HUES64 (cell line): ENCODE data around the gene SPDYE5. TPM values are rescaled to one million over a fixed set of nuclear protein-coding genes. Genes with fewer than 3 reads are reported as not detected.
"Not testable (repeated sequence)": the region's sequence is repeated elsewhere in the genome, so short reads cannot be mapped to it uniquely, and the experiment has no call there.

Experiments
- H3K27ac ChIP-seq: 2 replicates; pipeline ENCODE4 v1.7.0; 2013; ENCODE audit warnings: low read depth, low read length, inconsistent platforms
- H3K27me3 ChIP-seq: 2 replicates; pipeline ENCODE4 v1.6.1; 2013; ENCODE audit warnings: mild to moderate bottlenecking, low read length; ENCODE audit not compliant: insufficient read depth
- H3K36me3 ChIP-seq: 2 replicates; pipeline ENCODE4 v1.6.1; 2013; ENCODE audit warnings: mild to moderate bottlenecking, low read length; ENCODE audit not compliant: insufficient read depth
- H3K4me1 ChIP-seq: 2 replicates; pipeline ENCODE4 v1.6.1; 2013; ENCODE audit warnings: mild to moderate bottlenecking, low read length, moderate library complexity; ENCODE audit not compliant: insufficient read depth
- H3K4me3 ChIP-seq: 2 replicates; pipeline ENCODE4 v1.5.1; 2013; ENCODE audit warnings: mild to moderate bottlenecking, low read length, moderate library complexity
- H3K9ac ChIP-seq: 2 replicates; pipeline ENCODE4 v1.6.1; 2013; ENCODE audit warnings: mild to moderate bottlenecking, low read depth, low read length
- H3K9me3 ChIP-seq: 2 replicates; pipeline ENCODE4 v1.6.1; 2013; ENCODE audit warnings: low read depth, low read length; ENCODE audit not compliant: insufficient read depth
- WGBS: fragments of 150-250, 120-280 bp; methylation state at CpG from one replicate; pipeline ENCODE4 v1.1.7; 2013; ENCODE audit warnings: missing lambda C conversion rate; 5-methylcytosine and 5-hydroxymethylcytosine counted together
- polyA plus RNA-seq, 2 experiments: library from polyadenylated mRNA; stranded (reverse); fragments of 50-300 nt; gene quantifications; one replicate each; pipeline ENCODE4 v1.2.3, GENCODE V29; 2013

Gene SPDYE5
- not detected for polyA plus RNA-seq (2013, experiment 1 of 2)
- polyA plus RNA-seq (2013, experiment 2 of 2): not detected

- WGBS: 74% methylated on average over 3 of the region's 6 CpGs
- not testable (repeated sequence) for H3K27ac ChIP-seq, H3K9me3 ChIP-seq, H3K36me3 ChIP-seq, H3K9ac ChIP-seq, H3K4me3 ChIP-seq, H3K27me3 ChIP-seq, H3K4me1 ChIP-seq
These were observed at the start of gene SPDYE5 for GRCh38 chr7:75492020-75492419. TSS of gene SPDYE5 (plus strand) at chr7:75492320. CDS start at chr7:75494048, 1,728 bp downstream.

GRCh38 chr7:75442465-75443111, 49.5 kb upstream of the SPDYE5 start:
- peak overlapping the region; percentile 70; the same call in 1 of the 2 replicates for H3K27ac ChIP-seq

GRCh38 chr7:75449946-75450345, 42.2 kb upstream of the SPDYE5 start:
- not testable (repeated sequence) for H3K4me1 ChIP-seq, H3K4me3 ChIP-seq, H3K9me3 ChIP-seq, H3K27ac ChIP-seq, H3K9ac ChIP-seq, H3K36me3 ChIP-seq, H3K27me3 ChIP-seq
- no CpG with 5 or more reads among the region's 5 CpGs for WGBS

More at GRCh38 chr7:75442465-75443111, 49.5 kb upstream of the SPDYE5 start:
- not testable (repeated sequence) for H3K27me3 ChIP-seq, H3K9me3 ChIP-seq, H3K4me1 ChIP-seq
- whole genome bisulfite sequencing: under 1% methylated on average over 26 of the region's 76 CpGs
- Histone ChIP-seq H3K36me3 (peaks cover 29% of the 10 kb centered on the region), H3K9ac (peak overlapping the region; percentile 86), H3K4me3 (peak overlapping the region; percentile 70)

GRCh38 chr7:75452494-75452955, 39.6 kb upstream of the SPDYE5 start:
- H3K4me1 ChIP-seq, H3K27me3 ChIP-seq, H3K27ac ChIP-seq, H3K9me3 ChIP-seq, H3K9ac ChIP-seq, H3K36me3 ChIP-seq, H3K4me3 ChIP-seq: not testable (repeated sequence)
- WGBS: 34% methylated on average over 2 of the region's 4 CpGs

GRCh38 chr7:75456403-75456802, 35.7 kb upstream of the SPDYE5 start:
- not testable (repeated sequence) for H3K4me3 ChIP-seq

GRCh38 chr7:75458034-75458433, 34.1 kb upstream of the SPDYE5 start:
- H3K27me3 ChIP-seq, H3K9ac ChIP-seq, H3K4me1 ChIP-seq, H3K9me3 ChIP-seq, H3K27ac ChIP-seq, H3K36me3 ChIP-seq, H3K4me3 ChIP-seq: not testable (repeated sequence)
- no CpG with 5 or more reads among the region's 5 CpGs for WGBS

More at GRCh38 chr7:75456403-75456802, 35.7 kb upstream of the SPDYE5 start:
- H3K27me3 ChIP-seq, H3K27ac ChIP-seq, H3K9me3 ChIP-seq, H3K36me3 ChIP-seq, H3K9ac ChIP-seq, H3K4me1 ChIP-seq: not testable (repeated sequence)
- WGBS: 97% methylated on average over 5 of the region's 10 CpGs

- 100% methylated on average over 1 of the region's 5 CpGs for WGBS
- not testable (repeated sequence) for H3K9ac ChIP-seq, H3K4me1 ChIP-seq, H3K9me3 ChIP-seq, H3K4me3 ChIP-seq, H3K27me3 ChIP-seq, H3K36me3 ChIP-seq, H3K27ac ChIP-seq
These were observed 31.6 kb upstream of the SPDYE5 start for GRCh38 chr7:75460541-75460940.

GRCh38 chr7:75470166-75470565, 22.0 kb upstream of the SPDYE5 start:
- H3K9ac ChIP-seq, H3K4me1 ChIP-seq, H3K4me3 ChIP-seq, H3K9me3 ChIP-seq, H3K27ac ChIP-seq, H3K27me3 ChIP-seq: not testable (repeated sequence)
- H3K36me3 ChIP-seq: peaks cover 39% of the 10 kb centered on the region
- no CpG with 5 or more reads among the region's 4 CpGs for WGBS

- H3K27ac ChIP-seq, H3K27me3 ChIP-seq, H3K4me3 ChIP-seq, H3K9ac ChIP-seq, H3K4me1 ChIP-seq, H3K9me3 ChIP-seq: not testable (repeated sequence)
- H3K36me3 ChIP-seq: peaks cover 21% of the 10 kb centered on the region
These were observed 14.7 kb upstream of the SPDYE5 start for GRCh38 chr7:75477457-75477856.

- not testable (repeated sequence) for H3K9ac ChIP-seq, H3K4me1 ChIP-seq, H3K36me3 ChIP-seq, H3K9me3 ChIP-seq, H3K27me3 ChIP-seq, H3K27ac ChIP-seq, H3K4me3 ChIP-seq
These were observed 11.8 kb upstream of the SPDYE5 start for GRCh38 chr7:75480313-75480712.

GRCh38 chr7:75485355-75485978, 6.7 kb upstream of the SPDYE5 start:
- Histone ChIP-seq H3K9ac (peak overlapping the region; percentile 76), H3K4me3 (peak overlapping the region; percentile 68)
- H3K4me1 ChIP-seq, H3K36me3 ChIP-seq, H3K9me3 ChIP-seq, H3K27me3 ChIP-seq, H3K27ac ChIP-seq: not testable (repeated sequence)
- WGBS: 1% methylated on average over 27 of the region's 32 CpGs
